Activated naive CD8-positive, alpha-beta T cell treated with anti-CD3 and anti-CD28 coated beads, Interleukin-2, amount 10 ng/mL, durations not matched to agents 7 days and 5 days (primary cell): ENCODE data around the gene ZNF639. TPM values are rescaled to one million over a fixed set of nuclear protein-coding genes. Genes with fewer than 3 reads are reported as not detected.

Experiments used
- ATAC-seq: fragments of 150-1000 bp; cut with Tn5 transposase; one replicate; pipeline ENCODE4 v1.10.0; 2021; ENCODE audit warnings: low read depth, moderate library complexity
- POLR2A ChIA-PET: fragments of 350-600 bp; sonication (Branson Sonifier 250); formaldehyde crosslinking; loops from one replicate; lab custom pipeline; 2021; ENCODE audit warnings: antibody characterized with exemption; lab: Charles Lee
- DNase-seq: peaks from one replicate; pipeline ENCODE4 v3.0.0; 2021
- H3K27ac Mint-ChIP-seq: one replicate; pipeline ENCODE4 v1.8.0; 2022; ENCODE audit warnings: mild to moderate bottlenecking, mixed read lengths
- H3K27me3 Mint-ChIP-seq: one replicate; pipeline ENCODE4 v1.8.0; 2022; ENCODE audit warnings: mild to moderate bottlenecking, moderate library complexity, mixed read lengths
- H3K36me3 Mint-ChIP-seq: one replicate; pipeline ENCODE4 v1.8.0; 2021; ENCODE audit warnings: mild to moderate bottlenecking, mixed read lengths
- H3K4me1 Mint-ChIP-seq: one replicate; pipeline ENCODE4 v1.8.0; 2021; ENCODE audit warnings: mixed read lengths
- H3K4me3 Mint-ChIP-seq: one replicate; pipeline ENCODE4 v1.8.0; 2022; ENCODE audit warnings: mild to moderate bottlenecking, moderate library complexity, mixed read lengths
- H3K9me3 Mint-ChIP-seq: one replicate; pipeline ENCODE4 v1.8.0; 2021; ENCODE audit warnings: mixed read lengths
- total RNA-seq, 2 experiments: library from RNA; stranded (reverse); gene quantifications; one replicate each; pipeline ENCODE4 v1.2.3, GENCODE V29; 2021

Gene ZNF639
- total RNA-seq, 2 experiments from 2014 or later: 36.2 to 38.9 TPM

DNA sequence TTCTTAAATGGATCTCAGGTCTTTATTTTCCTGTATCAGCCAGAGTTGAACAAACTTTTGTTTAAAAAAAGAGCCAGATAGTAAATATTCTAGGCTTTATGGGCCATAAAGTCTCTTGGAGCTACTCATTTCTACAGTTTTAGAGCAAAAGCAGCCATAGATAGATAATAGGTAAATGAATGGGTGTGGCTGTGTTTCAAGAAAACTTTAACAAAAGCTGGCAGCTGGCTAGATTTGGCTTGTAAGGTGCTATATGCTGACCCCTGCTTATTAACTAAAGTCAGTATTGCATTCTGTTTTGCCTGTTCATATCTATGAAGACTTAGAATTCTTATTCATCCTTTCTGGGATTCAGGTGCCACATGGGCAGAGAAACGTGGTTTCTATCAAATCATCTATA is 53.6 kb downstream of the ZNF639 start:
- POLR2A ChIA-PET: no interaction called here
- Mint-ChIP-seq H3K36me3 (peaks cover 17% of the 10 kb centered on the region), H3K27ac (no peak overlapping the region), H3K4me1 (no peaks in the 10 kb centered on the region), H3K9me3 (no peaks in the 10 kb centered on the region), H3K27me3 (no peaks in the 10 kb centered on the region), H3K4me3 (no peak overlapping the region)
- no peak for DNase-seq
- no peak for ATAC-seq

Other genes starting within 250 kb of the ZNF639 start
- 10 to 100 TPM; 23.0 to 28.6 TPM for gene PIK3CA, start 174.7 kb upstream of the ZNF639 start, total RNA-seq
- gene KCNMB3, start 71.9 kb upstream of the ZNF639 start, total RNA-seq: 1 to 10 TPM; 1.9 to 2.2 TPM
- 10 to 100 TPM; 32.9 to 39.0 TPM for gene MFN1, start 24.7 kb downstream of the ZNF639 start, total RNA-seq
- 1 to 10 TPM; 6.2 to 7.1 TPM for gene GNB4, start 128.4 kb downstream of the ZNF639 start, total RNA-seq
- gene ACTL6A, start 239.9 kb downstream of the ZNF639 start, total RNA-seq: 10 to 100 TPM; 72.1 to 74.4 TPM